ENCODE measurements around the gene ANXA11.

The ANXA11 gene

GRCh38 chr10:80165173-80165572 is 40.2 kb downstream of the ANXA11 start:
- no peak for DNase-seq (ENCODE audit: low spot score)

GRCh38 chr10:80164596-80164995 is 40.7 kb downstream of the ANXA11 start:
- no peak for DNase-seq (ENCODE audit: low spot score)

GRCh38 chr10:80163741-80164341 is 41.5 kb downstream of the ANXA11 start:
- DNase-seq (ENCODE audit: low spot score), result no peak

- no peak for DNase-seq (ENCODE audit: low spot score)
Observed at GRCh38 chr10:80161321-80162083, 43.8 kb downstream of the ANXA11 start.

GRCh38 chr10:80160361-80161320 is 44.7 kb downstream of the ANXA11 start:
- no peak for DNase-seq (ENCODE audit: low spot score)

GRCh38 chr10:80159166-80159873 is 46.0 kb downstream of the ANXA11 start:
- no peak for DNase-seq (ENCODE audit: low spot score)

GRCh38 chr10:80158598-80159127 is 46.7 kb downstream of the ANXA11 start:
- no peak for DNase-seq (ENCODE audit: low spot score)

GRCh38 chr10:80158126-80158525 is 47.2 kb downstream of the ANXA11 start:
- no peak for DNase-seq (ENCODE audit: low spot score)

- no peak for DNase-seq (ENCODE audit: low spot score)
Observed at GRCh38 chr10:80157561-80157960, 47.8 kb downstream of the ANXA11 start.

GRCh38 chr10:80156216-80156615 is 49.1 kb downstream of the ANXA11 start:
- no peak for DNase-seq (ENCODE audit: low spot score)

- DNase-seq (ENCODE audit: low spot score), result no peak
Observed at GRCh38 chr10:80155696-80156215, 49.6 kb downstream of the ANXA11 start.

GRCh38 chr10:80154978-80155695 is 50.2 kb downstream of the ANXA11 start:
- no peak for DNase-seq (ENCODE audit: low spot score)

GRCh38 chr10:80154626-80154977 is 50.7 kb downstream of the ANXA11 start:
- DNase-seq (ENCODE audit: low spot score), result no peak

- no peak for DNase-seq (ENCODE audit: low spot score)
Observed at GRCh38 chr10:80153460-80153859, 51.9 kb downstream of the ANXA11 start.

GRCh38 chr10:80152820-80153219 is 52.5 kb downstream of the ANXA11 start:
- no peak for DNase-seq (ENCODE audit: low spot score)

GRCh38 chr10:80150172-80150571 is 55.2 kb downstream of the ANXA11 start:
- DNase-seq (ENCODE audit: low spot score), result no peak

- DNase-seq (ENCODE audit: low spot score), result no peak
Observed at GRCh38 chr10:80149123-80149522, 56.2 kb downstream of the ANXA11 start.

- no peak for DNase-seq (ENCODE audit: low spot score)
Observed at GRCh38 chr10:80148166-80148805, 57.1 kb downstream of the ANXA11 start.

GRCh38 chr10:80146918-80147317 is 58.4 kb downstream of the ANXA11 start:
- no peak for DNase-seq (ENCODE audit: low spot score)
